ENCODE data around the gene NFKBIE.
A peak's percentile ranks its signal among the peaks of the same experiment; 100 is the strongest.

NFKBIE gene

GRCh38 chr6:44272999-44273566 lies 7.7 kb upstream of the NFKBIE start:
- no peaks in the 10 kb centered on the region for H3K27me3 ChIP-seq (ENCODE audit: insufficient read depth, low read depth, severe bottlenecking)
- DNase-seq = no peak
- H3K27ac ChIP-seq = no peak overlapping the region
- H3K4me3 ChIP-seq (ENCODE audit: low read depth, low read length) = no peak overlapping the region
- H3K36me3 ChIP-seq = peaks cover 40% of the 10 kb centered on the region
- no peak for TF ChIP-seq CTCF (IDR thresholded peaks at IDR 0.05; ENCODE audit: low read depth, low read length)
- no peaks in the 10 kb centered on the region for H3K9me3 ChIP-seq (ENCODE audit: severe bottlenecking)

GRCh38 chr6:44272529-44272928 lies 7.2 kb upstream of the NFKBIE start:
- peaks cover 40% of the 10 kb centered on the region for H3K36me3 ChIP-seq
- no peaks in the 10 kb centered on the region for H3K9me3 ChIP-seq (ENCODE audit: severe bottlenecking)
- DNase-seq = no peak
- H3K27me3 ChIP-seq (ENCODE audit: insufficient read depth, low read depth, severe bottlenecking) = no peaks in the 10 kb centered on the region
- H3K4me3 ChIP-seq (ENCODE audit: low read depth, low read length) = no peak overlapping the region
- TF ChIP-seq CTCF (IDR thresholded peaks at IDR 0.05; ENCODE audit: low read depth, low read length) = no peak
- no peak overlapping the region for H3K27ac ChIP-seq

GRCh38 chr6:44271914-44272313 lies 6.6 kb upstream of the NFKBIE start:
- TF ChIP-seq CTCF (IDR thresholded peaks at IDR 0.05; ENCODE audit: low read depth, low read length) = no peak
- DNase-seq = no peak
- no peak overlapping the region for H3K27ac ChIP-seq
- H3K4me3 ChIP-seq (ENCODE audit: low read depth, low read length) = no peak overlapping the region
- no peaks in the 10 kb centered on the region for H3K27me3 ChIP-seq (ENCODE audit: insufficient read depth, low read depth, severe bottlenecking)
- peaks cover 38% of the 10 kb centered on the region for H3K36me3 ChIP-seq
- H3K9me3 ChIP-seq (ENCODE audit: severe bottlenecking) = no peaks in the 10 kb centered on the region

- Histone ChIP-seq H3K4me3 (ENCODE audit: low read depth, low read length) (peak overlapping the region; percentile 44), H3K27ac (peak overlapping the region; percentile 59), H3K9me3 (ENCODE audit: severe bottlenecking) (no peaks in the 10 kb centered on the region), H3K27me3 (ENCODE audit: insufficient read depth, low read depth, severe bottlenecking) (no peaks in the 10 kb centered on the region), H3K36me3 (peaks cover 32% of the 10 kb centered on the region)
- no peak for TF ChIP-seq CTCF (IDR thresholded peaks at IDR 0.05; ENCODE audit: low read depth, low read length)
- no peak for DNase-seq
These were observed 6.0 kb upstream of the NFKBIE start for GRCh38 chr6:44271406-44271723.

- peaks cover 29% of the 10 kb centered on the region for H3K36me3 ChIP-seq
- H3K4me3 ChIP-seq (ENCODE audit: low read depth, low read length) = peak overlapping the region; percentile 48
- H3K27ac ChIP-seq = peak overlapping the region; percentile 79
- TF ChIP-seq CTCF (IDR thresholded peaks at IDR 0.05; ENCODE audit: low read depth, low read length) = no peak
- H3K9me3 ChIP-seq (ENCODE audit: severe bottlenecking) = no peaks in the 10 kb centered on the region
- no peaks in the 10 kb centered on the region for H3K27me3 ChIP-seq (ENCODE audit: insufficient read depth, low read depth, severe bottlenecking)
- DNase-seq = peak; percentile 92
These were observed 5.4 kb upstream of the NFKBIE start for GRCh38 chr6:44270526-44271405.

Measured in WERI-Rb-1 (cell line).